HG02571 (cell line): Measurements from ENCODE around the gene HDAC4.

ENCODE experiments used
- ATAC-seq: cut with Tn5 transposase; IDR thresholded peaks from one replicate; pipeline ENCODE4 v1.9.1; 2021; ENCODE audit warnings: mild to moderate bottlenecking, moderate library complexity; ENCODE audit not compliant: unreplicated experiment

Gene HDAC4

DNA sequence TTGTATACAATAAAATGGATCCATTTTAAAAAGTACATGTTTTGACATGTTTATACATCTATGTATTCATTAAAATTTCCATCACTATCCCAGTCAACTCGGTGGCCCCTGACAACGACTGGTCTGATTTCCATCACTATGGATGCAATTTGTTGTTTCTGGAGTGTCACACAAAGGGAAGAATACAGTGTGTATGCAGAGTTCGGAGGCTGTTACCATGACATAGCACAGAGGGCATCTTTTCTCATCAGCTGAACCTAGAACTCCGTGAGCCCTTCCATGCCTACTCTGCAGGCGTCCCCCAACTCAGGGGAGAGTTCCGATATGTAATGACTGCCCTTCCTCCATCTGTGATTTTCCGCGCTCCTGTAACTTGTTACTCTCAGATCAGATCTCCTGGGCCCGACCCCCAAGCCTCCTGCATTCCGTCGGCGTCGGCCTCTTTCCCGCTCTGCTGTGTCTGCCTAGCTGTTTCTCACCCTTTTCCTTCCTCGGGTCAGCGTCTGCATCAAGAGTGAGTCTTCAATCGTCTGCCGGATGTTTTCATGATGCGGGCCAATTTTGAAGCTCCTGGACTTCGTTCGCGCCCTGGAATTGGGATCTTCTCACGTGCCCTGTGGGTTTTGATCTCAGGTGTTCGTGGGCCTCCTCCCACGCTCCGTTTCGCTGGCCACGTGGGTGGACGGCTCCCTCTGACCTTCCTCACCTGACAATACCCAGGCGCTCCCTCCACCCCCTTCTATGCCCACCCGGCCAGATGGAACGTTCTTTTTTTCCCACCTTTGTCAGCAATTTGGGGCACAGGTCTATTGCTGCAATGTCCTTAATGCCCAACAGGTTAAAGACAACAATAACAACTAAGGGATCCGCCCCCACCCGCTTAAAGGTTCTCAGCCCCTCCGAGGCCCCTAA, 391.9 kb downstream of the HDAC4 start:
- no peak for ATAC-seq

DNA sequence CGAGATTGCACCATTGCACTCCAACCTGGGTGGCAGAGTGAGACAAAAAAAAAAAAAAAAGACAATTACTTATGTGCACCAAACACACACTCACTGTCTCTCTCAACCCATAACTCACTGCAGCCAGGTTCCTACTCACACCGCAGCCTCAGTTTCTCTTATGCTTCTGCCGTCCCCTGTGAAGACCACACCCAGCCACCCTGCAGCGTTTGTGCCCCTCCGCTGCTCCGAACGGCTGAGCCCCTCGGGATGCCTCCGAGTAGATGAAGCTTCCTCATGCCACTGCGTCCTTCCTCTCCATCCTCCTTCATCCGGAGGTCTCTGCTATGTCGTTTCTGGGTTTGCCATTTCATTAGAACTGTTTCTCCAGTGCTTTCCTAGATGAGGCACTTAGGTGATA, 392.8 kb downstream of the HDAC4 start:
- ATAC-seq, result no peak

DNA sequence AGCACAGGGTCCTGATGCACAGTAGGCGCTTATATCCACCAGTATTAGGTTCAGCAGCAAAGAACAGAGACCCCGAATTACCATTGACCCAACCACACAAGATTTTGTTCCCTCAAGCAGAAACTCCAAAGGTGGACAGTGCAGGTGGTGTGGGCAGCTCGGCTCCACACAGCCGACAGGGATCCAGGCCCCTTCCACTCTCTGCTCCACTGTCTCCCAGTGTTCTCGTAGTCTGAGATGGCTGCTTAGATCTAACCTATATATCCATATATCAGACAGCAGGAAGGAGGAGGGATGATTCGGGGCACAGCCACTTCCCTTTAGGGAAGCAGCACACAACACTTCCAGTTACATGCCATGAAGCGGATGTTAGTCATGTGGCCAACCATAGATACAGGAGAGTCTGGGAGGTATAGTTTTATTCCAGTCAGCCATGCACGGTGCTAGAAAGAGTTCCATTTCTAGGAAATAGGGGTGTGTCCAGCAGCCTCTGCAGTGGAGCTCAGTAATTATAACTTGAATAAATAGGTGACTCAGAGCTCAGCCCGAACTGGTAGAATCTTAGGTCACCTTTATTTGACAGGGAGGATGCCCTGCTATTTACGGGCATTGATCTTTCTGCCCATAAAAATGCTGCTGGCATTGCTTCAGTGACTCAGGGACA, 394.1 kb downstream of the HDAC4 start:
- ATAC-seq, result no peak

DNA sequence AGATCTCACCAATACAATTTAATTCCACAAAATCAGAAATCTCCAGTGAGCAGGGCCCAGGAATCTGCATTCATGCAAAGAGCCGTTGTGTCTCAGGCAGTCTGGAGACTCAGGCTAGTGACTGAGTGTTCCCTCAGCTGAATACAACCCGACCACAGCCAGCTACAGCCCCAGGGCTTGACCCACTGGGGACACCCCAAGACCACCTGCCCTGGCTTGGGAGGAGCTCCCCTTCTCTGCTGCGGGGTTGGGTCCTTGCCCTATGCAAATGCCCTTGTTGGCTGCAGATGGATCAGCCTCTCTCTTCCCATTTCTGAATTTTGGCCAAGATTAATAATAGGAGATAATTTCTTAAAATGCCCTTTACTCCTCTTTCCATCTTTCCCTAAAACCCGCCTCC, 395.2 kb downstream of the HDAC4 start:
- ATAC-seq, result no peak

DNA sequence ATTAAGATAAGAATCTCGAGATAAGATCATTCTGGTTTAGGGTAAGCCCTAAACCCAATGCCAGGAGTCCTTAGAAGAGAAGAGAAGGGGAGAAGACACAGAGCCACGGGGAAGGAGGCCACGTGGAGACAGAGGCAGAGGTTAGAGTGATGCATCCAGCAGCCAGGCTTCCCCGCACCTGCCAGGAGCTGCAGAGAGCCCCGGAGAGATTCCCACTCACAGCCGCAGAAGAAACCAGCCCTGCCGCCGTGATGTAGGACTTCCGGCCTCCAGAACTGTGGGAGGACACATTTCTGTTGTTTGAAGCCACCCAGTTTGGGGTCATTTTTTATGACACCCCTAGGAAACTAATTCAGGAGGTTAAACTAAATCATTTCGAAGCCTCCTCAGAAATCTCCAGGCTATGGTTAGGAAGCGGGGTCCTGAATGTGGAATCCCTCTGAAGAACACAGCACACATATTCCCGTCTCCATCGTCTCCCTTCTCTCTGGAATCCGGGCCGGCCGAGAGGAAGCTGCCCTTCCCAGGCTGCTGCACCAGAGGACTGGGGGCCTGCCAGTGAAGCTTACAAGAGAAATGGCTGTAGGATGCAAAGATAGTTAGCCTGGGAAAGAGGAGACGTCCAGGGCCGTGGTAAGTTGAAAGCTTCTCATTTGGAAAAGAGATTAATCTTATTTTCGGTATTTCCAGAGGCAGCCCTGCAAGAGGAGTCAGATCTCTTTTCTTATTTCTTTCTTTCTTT, 396.4 kb downstream of the HDAC4 start:
- ATAC-seq, result no peak

DNA sequence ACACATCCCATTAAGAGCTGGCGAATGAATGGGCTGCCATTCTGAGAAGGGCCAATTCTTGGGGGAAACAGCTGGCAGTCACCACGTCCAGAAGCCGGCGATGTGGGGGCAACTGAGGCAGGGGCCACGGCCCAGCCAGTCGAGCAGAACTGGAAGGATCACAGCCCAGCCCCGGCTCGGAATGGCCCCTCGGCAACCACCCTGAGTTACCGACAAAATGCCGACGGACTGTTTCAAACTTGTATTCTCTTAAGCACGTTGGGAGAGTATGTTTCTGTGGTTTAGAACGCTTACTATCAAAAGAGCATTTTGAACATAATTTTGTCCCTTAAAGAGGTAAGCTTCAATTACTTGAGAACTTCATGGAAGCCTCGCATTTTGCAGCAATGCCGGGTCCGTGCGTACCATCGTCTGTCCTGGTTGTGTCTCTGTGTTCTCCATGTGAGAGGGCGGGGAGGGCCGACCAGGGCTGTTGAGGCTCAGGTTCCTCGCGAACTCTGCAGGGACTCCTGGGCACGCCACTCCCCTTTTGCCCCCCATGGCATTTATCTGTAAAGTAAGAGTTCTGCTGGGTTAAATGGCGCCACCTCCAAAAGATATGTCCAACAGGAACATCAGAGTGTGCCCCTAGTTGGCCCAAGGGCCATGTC, 397.1 kb downstream of the HDAC4 start:
- ATAC-seq, result no peak

- ATAC-seq, result no peak
Observed at GRCh38 chr2:239002954-239003623, 397.7 kb downstream of the HDAC4 start.

DNA sequence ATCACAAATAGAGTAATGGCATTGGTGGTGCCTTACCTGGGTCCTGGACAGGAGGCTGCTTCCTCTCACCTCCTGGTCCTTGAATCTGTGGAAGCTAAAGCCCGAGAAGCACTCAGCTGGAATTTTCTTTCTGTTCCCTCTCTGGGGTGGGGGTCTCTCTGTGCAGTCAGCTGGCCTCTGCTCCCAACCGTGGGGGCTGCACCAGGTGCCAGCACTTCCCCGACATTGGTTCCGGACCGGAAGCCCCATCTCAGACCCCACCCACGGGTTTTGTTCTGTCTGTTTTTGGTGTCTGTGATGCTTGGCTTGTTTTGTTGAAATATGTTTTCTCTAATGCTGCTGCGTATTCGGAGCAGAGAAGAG, 398.2 kb downstream of the HDAC4 start:
- ATAC-seq, result no peak

- no peak for ATAC-seq
Observed at GRCh38 chr2:239001794-239002193, 399.0 kb downstream of the HDAC4 start.

DNA sequence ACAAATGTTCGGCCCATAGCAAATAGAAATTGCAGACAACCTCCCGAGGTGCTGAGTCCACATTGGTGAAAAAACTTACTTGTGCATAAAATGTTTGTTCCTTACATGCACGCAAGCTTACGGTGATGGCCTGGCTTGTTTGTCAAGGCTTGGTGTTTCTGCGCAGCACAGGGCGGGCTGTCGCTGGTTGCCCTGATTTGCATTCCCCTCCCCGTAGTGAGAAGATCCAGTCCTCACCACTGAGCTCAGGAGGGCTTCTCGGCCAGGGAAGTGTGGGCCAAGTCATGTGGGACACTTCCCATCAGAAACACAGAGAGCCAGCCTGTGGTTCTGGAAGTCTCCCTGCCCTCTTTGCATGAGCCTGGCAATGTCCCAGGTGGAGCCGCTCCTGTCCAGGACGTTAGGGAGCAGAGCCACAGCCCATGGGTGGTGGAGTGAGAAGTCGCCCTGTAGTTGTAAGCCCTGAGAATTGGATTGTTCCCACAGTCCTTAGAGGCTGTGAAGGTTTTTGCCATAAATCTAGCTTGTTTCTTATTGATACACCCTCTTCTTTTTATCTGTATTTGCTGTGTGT, 400.2 kb downstream of the HDAC4 start:
- ATAC-seq, result no peak

DNA sequence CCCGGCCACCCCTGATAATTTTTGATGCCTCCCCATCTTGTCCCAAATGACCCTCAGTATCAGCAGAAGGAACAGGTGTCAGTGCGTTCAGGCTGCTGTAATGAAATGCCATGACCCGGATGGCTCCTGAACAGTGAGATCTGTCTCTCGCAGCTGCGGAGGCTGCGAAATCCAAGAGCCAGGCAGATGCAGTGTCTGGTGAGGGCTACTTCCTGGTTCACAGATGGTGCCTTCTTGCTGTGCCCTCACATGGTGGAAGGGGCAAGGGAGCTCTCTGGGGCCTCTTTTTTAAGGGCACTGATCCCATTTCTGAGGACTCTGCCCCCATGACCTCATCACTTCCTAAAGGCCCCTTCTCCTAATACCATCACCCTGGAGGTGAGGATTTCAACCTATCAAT, 400.7 kb downstream of the HDAC4 start:
- ATAC-seq, result no peak

- no peak for ATAC-seq
Observed at GRCh38 chr2:238999291-238999741, 401.5 kb downstream of the HDAC4 start.

GRCh38 chr2:238998801-238999200, 402.0 kb downstream of the HDAC4 start:
- no peak for ATAC-seq
